Measurements from ENCODE around the gene GPR65.

DNA sequence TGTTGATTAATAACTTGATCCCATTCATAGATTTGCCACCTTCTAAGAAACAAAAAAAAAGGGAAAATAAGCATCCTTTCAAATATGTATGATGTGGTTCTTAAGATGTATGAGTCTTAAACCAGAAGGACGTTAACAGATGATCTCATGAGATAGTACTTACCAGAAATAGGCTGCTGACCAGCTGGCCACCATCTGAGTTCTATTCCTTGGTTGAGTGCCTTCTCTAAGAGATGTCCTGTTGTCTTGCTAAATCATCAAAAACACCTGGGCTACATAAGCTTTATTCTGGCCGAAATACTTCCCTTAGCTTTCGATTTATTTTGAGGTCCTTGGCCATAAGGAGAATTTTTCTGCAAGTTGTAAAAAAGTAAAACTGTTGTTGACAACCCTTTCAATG is 55.6 kb downstream of the GPR65 start:
- TF ChIP-seq, protein P1, sequence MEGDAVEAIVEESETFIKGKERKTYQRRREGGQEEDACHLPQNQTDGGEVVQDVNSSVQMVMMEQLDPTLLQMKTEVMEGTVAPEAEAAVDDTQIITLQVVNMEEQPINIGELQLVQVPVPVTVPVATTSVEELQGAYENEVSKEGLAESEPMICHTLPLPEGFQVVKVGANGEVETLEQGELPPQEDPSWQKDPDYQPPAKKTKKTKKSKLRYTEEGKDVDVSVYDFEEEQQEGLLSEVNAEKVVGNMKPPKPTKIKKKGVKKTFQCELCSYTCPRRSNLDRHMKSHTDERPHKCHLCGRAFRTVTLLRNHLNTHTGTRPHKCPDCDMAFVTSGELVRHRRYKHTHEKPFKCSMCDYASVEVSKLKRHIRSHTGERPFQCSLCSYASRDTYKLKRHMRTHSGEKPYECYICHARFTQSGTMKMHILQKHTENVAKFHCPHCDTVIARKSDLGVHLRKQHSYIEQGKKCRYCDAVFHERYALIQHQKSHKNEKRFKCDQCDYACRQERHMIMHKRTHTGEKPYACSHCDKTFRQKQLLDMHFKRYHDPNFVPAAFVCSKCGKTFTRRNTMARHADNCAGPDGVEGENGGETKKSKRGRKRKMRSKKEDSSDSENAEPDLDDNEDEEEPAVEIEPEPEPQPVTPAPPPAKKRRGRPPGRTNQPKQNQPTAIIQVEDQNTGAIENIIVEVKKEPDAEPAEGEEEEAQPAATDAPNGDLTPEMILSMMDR (IDR thresholded peaks at IDR 0.05): no peak
- TF ChIP-seq, protein P2, sequence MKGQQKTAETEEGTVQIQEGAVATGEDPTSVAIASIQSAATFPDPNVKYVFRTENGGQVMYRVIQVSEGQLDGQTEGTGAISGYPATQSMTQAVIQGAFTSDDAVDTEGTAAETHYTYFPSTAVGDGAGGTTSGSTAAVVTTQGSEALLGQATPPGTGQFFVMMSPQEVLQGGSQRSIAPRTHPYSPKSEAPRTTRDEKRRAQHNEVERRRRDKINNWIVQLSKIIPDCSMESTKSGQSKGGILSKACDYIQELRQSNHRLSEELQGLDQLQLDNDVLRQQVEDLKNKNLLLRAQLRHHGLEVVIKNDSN (IDR thresholded peaks at IDR 0.05; ENCODE audit: borderline replicate concordance, low read depth): no peak
- TF ChIP-seq YY1 (IDR thresholded peaks at IDR 0.05; ENCODE audit: low read depth) (no peak), GABPA (IDR thresholded peaks at IDR 0.05; ENCODE audit: low read depth) (no peak), CHD2 (IDR thresholded peaks at IDR 0.05; ENCODE audit: low read length, partially characterized antibody) (no peak), RXRA (IDR thresholded peaks at IDR 0.05; ENCODE audit: borderline replicate concordance, low read depth) (no peak)
- TF ChIP-seq, protein P3, sequence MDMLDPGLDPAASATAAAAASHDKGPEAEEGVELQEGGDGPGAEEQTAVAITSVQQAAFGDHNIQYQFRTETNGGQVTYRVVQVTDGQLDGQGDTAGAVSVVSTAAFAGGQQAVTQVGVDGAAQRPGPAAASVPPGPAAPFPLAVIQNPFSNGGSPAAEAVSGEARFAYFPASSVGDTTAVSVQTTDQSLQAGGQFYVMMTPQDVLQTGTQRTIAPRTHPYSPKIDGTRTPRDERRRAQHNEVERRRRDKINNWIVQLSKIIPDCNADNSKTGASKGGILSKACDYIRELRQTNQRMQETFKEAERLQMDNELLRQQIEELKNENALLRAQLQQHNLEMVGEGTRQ (IDR thresholded peaks at IDR 0.05; ENCODE audit: borderline replicate concordance, low read depth, low read length): no peak
